Loucy (cell line): ENCODE results near the gene CD53.

Source experiments
- H2AFZ ChIP-seq: fragments of 200-600 bp; sonication (generic); 2 replicates; pipeline ENCODE4 v1.6.0; 2016; ENCODE audit warnings: antibody characterized with exemption, mild to moderate bottlenecking, low read length, moderate library complexity
- H3F3A ChIP-seq: fragments of 200-600 bp; 2 replicates; pipeline ENCODE4 v1.6.0; 2016; ENCODE audit warnings: antibody characterized with exemption, low read depth, mild to moderate bottlenecking
- H3K27me3 ChIP-seq: fragments of 200-600 bp; sonication (generic); 2 replicates; pipeline ENCODE4 v1.6.1; 2014; ENCODE audit warnings: low read length, mild to moderate bottlenecking; ENCODE audit not compliant: insufficient read depth, poor library complexity, severe bottlenecking
- H3K36me3 ChIP-seq: fragments of 200-600 bp; sonication (generic); 2 replicates; pipeline ENCODE4 v1.6.1; 2016; ENCODE audit warnings: low read length; ENCODE audit not compliant: insufficient read depth
- H3K4me1 ChIP-seq: fragments of 200-600 bp; sonication (generic); 2 replicates; pipeline ENCODE4 v1.5.1; 2014; ENCODE audit warnings: low read length, mild to moderate bottlenecking; ENCODE audit not compliant: insufficient read depth, poor library complexity, severe bottlenecking
- H3K4me2 ChIP-seq: fragments of 200-600 bp; sonication (generic); 2 replicates; pipeline ENCODE4 v1.6.0; 2014; ENCODE audit warnings: antibody characterized with exemption, low read length, low read depth, mild to moderate bottlenecking; ENCODE audit not compliant: poor library complexity, severe bottlenecking
- H3K4me3 ChIP-seq: fragments of 200-600 bp; sonication (generic); 2 replicates; pipeline ENCODE4 v1.5.1; 2014; ENCODE audit warnings: low read length, mild to moderate bottlenecking, mixed read lengths; ENCODE audit not compliant: poor library complexity, severe bottlenecking
- H3K79me2 ChIP-seq: fragments of 200-600 bp; sonication (generic); 2 replicates; pipeline ENCODE4 v1.6.1; 2014; ENCODE audit warnings: low read length; ENCODE audit not compliant: insufficient read depth
- H3K9ac ChIP-seq: fragments of 200-600 bp; sonication (generic); 2 replicates; pipeline ENCODE4 v1.6.0; 2014; ENCODE audit warnings: mild to moderate bottlenecking, low read depth, low read length, moderate library complexity; ENCODE audit not compliant: poor library complexity, severe bottlenecking
- H3K9me2 ChIP-seq: fragments of 200-600 bp; sonication (generic); replicated peaks from 2 replicates; pipeline ENCODE4 v1.6.1; 2016; ENCODE audit warnings: low read depth, low read length, mixed read lengths
- H3K9me3 ChIP-seq: fragments of 200-600 bp; sonication (generic); 2 replicates; pipeline ENCODE4 v1.6.1; 2014; ENCODE audit warnings: mild to moderate bottlenecking, antibody characterized with exemption, low read length, low read depth; ENCODE audit not compliant: insufficient read depth
- H4K20me1 ChIP-seq: fragments of 200-600 bp; sonication (generic); 2 replicates; pipeline ENCODE4 v1.6.0; 2014; ENCODE audit warnings: antibody characterized with exemption, low read length, mild to moderate bottlenecking; ENCODE audit not compliant: insufficient read depth, poor library complexity, severe bottlenecking
- EZH2phosphoT487 ChIP-seq: fragments of 200-600 bp; IDR thresholded peaks from 2 replicates; pipeline ENCODE4 v1.6.1; 2018; ENCODE audit warnings: antibody characterized with exemption, mild to moderate bottlenecking, moderate library complexity, borderline replicate concordance
- TF ChIP-seq, protein P1 (sequence below): fragments of 200-600 bp; sonication (generic); conservative IDR thresholded peaks from 2 replicates; pipeline ENCODE4 v1.5.1; 2014; ENCODE audit warnings: mild to moderate bottlenecking, antibody characterized with exemption, low read length

The CD53 gene

DNA sequence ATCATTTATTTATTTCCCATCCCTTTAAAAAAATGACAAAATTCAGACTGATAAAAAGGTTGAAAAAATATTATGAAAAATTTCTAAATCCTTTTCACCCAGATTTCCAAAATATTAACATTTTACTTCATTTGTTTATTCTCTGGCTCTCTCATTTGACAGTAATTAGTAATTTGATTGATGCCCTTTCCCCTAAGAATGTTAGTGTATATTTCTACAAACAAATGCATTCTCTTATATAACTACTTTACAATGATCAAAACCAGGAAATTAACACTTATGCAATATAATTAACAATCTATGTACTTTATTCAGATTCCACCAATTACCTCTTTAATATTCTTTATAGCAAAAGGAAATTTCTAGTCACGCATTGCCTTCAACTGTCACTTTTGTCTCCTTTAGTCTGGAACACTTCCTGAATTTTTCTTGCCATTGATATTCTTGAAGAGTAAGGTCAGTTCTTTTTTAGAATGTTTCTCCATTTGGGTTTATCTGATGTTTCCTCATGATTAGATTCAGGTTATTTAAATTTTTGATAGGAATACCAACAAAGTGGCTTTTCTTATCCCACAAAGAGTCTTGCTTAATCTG, 3.9 kb downstream of the CD53 start:
- peaks cover 86% of the 10 kb centered on the region for H3K79me2 ChIP-seq
- TF ChIP-seq, protein P1, sequence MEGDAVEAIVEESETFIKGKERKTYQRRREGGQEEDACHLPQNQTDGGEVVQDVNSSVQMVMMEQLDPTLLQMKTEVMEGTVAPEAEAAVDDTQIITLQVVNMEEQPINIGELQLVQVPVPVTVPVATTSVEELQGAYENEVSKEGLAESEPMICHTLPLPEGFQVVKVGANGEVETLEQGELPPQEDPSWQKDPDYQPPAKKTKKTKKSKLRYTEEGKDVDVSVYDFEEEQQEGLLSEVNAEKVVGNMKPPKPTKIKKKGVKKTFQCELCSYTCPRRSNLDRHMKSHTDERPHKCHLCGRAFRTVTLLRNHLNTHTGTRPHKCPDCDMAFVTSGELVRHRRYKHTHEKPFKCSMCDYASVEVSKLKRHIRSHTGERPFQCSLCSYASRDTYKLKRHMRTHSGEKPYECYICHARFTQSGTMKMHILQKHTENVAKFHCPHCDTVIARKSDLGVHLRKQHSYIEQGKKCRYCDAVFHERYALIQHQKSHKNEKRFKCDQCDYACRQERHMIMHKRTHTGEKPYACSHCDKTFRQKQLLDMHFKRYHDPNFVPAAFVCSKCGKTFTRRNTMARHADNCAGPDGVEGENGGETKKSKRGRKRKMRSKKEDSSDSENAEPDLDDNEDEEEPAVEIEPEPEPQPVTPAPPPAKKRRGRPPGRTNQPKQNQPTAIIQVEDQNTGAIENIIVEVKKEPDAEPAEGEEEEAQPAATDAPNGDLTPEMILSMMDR, result no peak
- H3K4me2 ChIP-seq, result peak overlapping the region; percentile 95
- H3K9me3 ChIP-seq, result no peaks in the 10 kb centered on the region
- no peak overlapping the region for H2AFZ ChIP-seq
- peak overlapping the region; percentile 88 for H3K4me3 ChIP-seq
- H3K36me3 ChIP-seq, result no peaks in the 10 kb centered on the region
- H3K27me3 ChIP-seq, result no peaks in the 10 kb centered on the region
- peaks cover 85% of the 10 kb centered on the region for H3K4me1 ChIP-seq
- H3K9ac ChIP-seq, result peak overlapping the region; percentile 83
- no peaks in the 10 kb centered on the region for H3K9me2 ChIP-seq
- peaks cover 42% of the 10 kb centered on the region for H4K20me1 ChIP-seq
- peaks cover 7% of the 10 kb centered on the region for H3F3A ChIP-seq

DNA sequence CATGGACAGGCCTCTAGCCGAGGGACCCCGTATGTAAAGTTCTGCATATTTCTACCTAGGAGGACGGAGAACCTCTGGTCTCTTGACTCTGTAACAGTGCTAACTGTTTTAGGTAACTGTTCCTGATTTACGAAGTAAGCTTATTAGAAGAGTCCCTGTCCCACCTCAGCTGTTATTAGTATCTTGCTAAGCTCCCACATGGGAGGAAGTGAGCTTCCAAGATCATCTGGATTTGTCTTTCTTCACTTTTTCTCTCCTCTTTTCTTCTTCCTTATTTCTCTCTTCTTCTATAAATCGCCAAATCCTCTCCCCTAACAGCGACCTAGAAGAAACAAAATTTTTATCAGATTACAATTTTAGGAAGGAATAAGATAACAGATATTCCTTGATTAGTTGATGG, 4.4 kb downstream of the CD53 start:
- H4K20me1 ChIP-seq, result peaks cover 42% of the 10 kb centered on the region
- no peaks in the 10 kb centered on the region for H3K36me3 ChIP-seq
- H2AFZ ChIP-seq, result no peak overlapping the region
- H3K4me2 ChIP-seq, result peak overlapping the region; percentile 95
- peak overlapping the region; percentile 88 for H3K4me3 ChIP-seq
- H3K4me1 ChIP-seq, result peaks cover 86% of the 10 kb centered on the region
- TF ChIP-seq, protein P1, result no peak
- TF ChIP-seq EZH2phosphoT487, result no peak
- peaks cover 89% of the 10 kb centered on the region for H3K79me2 ChIP-seq
- peak overlapping the region; percentile 83 for H3K9ac ChIP-seq
- peaks cover 7% of the 10 kb centered on the region for H3F3A ChIP-seq
- H3K9me3 ChIP-seq, result no peaks in the 10 kb centered on the region
- no peaks in the 10 kb centered on the region for H3K9me2 ChIP-seq
- H3K27me3 ChIP-seq, result no peaks in the 10 kb centered on the region

DNA sequence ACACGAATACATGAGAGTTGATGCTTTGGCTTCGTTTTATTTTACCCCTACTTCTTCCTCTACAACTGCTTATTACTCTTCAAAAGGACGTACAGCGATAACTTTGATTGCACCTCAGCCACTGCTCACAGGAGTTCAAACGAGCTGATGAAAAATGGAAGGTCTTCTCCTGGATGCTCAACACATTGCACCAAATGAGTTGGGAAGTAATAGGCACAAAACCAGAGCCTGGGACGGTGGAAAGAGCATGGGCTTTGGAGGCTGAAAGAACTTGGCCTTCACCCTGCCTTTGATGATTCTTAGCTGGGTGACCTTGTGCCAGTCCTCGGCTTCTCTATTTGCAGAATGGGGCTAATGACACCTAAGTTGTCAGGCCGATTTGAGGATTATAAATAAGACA, 4.8 kb downstream of the CD53 start:
- H3K9ac ChIP-seq, result peak overlapping the region; percentile 83
- peaks cover 42% of the 10 kb centered on the region for H4K20me1 ChIP-seq
- peak overlapping the region; percentile 88 for H3K4me3 ChIP-seq
- TF ChIP-seq, protein P1, result no peak
- no peak for TF ChIP-seq EZH2phosphoT487
- H2AFZ ChIP-seq, result no peak overlapping the region
- no peaks in the 10 kb centered on the region for H3K9me2 ChIP-seq
- H3K4me2 ChIP-seq, result peak overlapping the region; percentile 95
- peaks cover 85% of the 10 kb centered on the region for H3K4me1 ChIP-seq
- no peaks in the 10 kb centered on the region for H3K27me3 ChIP-seq
- peaks cover 93% of the 10 kb centered on the region for H3K79me2 ChIP-seq
- H3K9me3 ChIP-seq, result no peaks in the 10 kb centered on the region
- no peaks in the 10 kb centered on the region for H3K36me3 ChIP-seq
- H3F3A ChIP-seq, result peaks cover 7% of the 10 kb centered on the region
